Effector memory CD8-positive, alpha-beta T cell (primary cell): ENCODE results near the gene SLC30A9.

Source experiments
- ATAC-seq: fragments of 150-1000 bp; cut with Tn5 transposase; replicated peaks from 2 replicates; pipeline ENCODE4 v1.10.0; 2021; ENCODE audit warnings: mild to moderate bottlenecking, moderate library complexity
- DNase-seq, 3 experiments: peaks; one replicate each; pipeline ENCODE4 v3.0.0; 2021
- H3K27ac Mint-ChIP-seq, 2 donors: one replicate each; pipeline ENCODE4 v1.8.0; 2022; ENCODE audit warnings: mild to moderate bottlenecking in 2 of 2, mixed read lengths in 2 of 2, moderate library complexity in 2 of 2
- H3K27me3 Mint-ChIP-seq, 2 donors: one replicate each; pipeline ENCODE4 v1.8.0; 2022; ENCODE audit warnings: mixed read lengths in 2 of 2
- H3K36me3 Mint-ChIP-seq: one replicate; pipeline ENCODE4 v1.8.0; 2022; ENCODE audit warnings: mild to moderate bottlenecking, moderate library complexity, mixed read lengths; ENCODE audit not compliant: insufficient read depth
- H3K4me1 Mint-ChIP-seq, 2 donors: one replicate each; pipeline ENCODE4 v1.8.0; 2022; ENCODE audit warnings: low read depth in 2 of 2, mixed read lengths in 2 of 2
- H3K4me3 Mint-ChIP-seq, 2 donors: one replicate each; pipeline ENCODE4 v1.8.0; 2022; ENCODE audit warnings: mild to moderate bottlenecking in 2 of 2, mixed read lengths in 2 of 2, moderate library complexity in 2 of 2
- H3K9me3 Mint-ChIP-seq, 2 donors: one replicate each; pipeline ENCODE4 v1.8.0; 2022; ENCODE audit warnings: mixed read lengths in 2 of 2

Gene SLC30A9

DNA sequence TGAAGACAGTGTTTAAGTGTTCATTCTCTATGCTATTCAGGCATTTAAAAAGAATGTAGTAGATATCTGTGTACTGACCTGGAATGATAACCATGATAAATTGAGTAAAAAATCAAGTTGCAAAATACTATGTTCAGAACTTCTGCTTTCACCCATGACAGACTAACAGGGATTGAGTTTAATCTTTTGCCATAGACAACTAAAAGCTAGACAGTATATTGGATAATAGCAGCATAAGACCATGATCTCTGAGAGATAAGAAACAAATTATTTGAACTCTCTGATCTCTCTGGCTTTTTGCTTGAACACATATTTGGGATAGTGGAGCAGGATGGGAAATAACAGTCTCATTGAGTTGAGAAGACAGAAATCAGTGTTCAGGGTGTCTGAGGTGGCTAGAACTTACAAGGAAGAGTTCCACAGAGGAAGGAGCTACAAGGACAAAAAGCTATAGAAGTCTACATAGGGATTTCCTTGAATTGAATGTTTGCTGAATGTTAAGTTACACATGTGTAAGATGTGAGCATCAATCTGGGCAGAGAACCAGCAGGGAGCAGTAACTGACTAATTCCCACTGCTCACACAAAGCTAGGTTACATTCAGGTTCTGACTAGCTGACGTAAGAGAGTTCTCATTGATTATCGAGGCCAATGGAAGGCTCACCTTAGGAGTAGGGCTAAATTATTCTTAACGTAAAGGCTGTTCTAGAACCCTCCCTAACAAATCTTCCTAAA is 60.4 kb downstream of the SLC30A9 start:
- Mint-ChIP-seq H3K27me3 (no peaks in the 10 kb centered on the region), H3K27ac (peak overlapping the region in 1 of 2 donors; percentile 15), H3K4me1 (peaks cover 1 to 3% of the 10 kb centered on the region in 2 donors), H3K4me3 (no peak overlapping the region), H3K9me3 (no peaks in the 10 kb centered on the region), H3K36me3 (peaks cover 28% of the 10 kb centered on the region)
- DNase-seq (no peak), ATAC-seq (no peak)

DNA sequence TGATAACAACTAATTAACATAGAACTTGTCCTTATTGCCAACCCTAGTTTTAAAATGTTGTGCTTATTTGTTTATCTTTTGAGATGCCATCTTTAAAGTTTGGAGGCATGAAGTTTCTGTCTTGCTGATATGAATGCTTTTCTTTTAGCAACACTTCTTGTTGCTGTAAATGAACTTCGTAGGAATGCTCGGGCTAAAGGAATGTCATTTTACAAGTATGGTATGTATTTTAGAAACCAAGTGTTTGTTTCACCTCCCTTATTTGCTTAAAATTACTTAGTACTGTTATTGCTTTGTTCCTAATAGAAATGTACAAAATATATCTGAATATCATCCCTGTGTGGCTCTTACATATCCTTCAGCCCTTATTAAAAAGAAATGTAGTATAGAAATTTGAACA is 76.1 kb downstream of the SLC30A9 start:
- no peaks in the 10 kb centered on the region for H3K4me1 Mint-ChIP-seq
- no peak for ATAC-seq
- no peak for DNase-seq
- H3K27ac Mint-ChIP-seq: no peak overlapping the region
- H3K27me3 Mint-ChIP-seq: no peaks in the 10 kb centered on the region
- no peaks in the 10 kb centered on the region for H3K9me3 Mint-ChIP-seq
- H3K4me3 Mint-ChIP-seq: no peak overlapping the region
- peaks cover 29% of the 10 kb centered on the region for H3K36me3 Mint-ChIP-seq

DNA sequence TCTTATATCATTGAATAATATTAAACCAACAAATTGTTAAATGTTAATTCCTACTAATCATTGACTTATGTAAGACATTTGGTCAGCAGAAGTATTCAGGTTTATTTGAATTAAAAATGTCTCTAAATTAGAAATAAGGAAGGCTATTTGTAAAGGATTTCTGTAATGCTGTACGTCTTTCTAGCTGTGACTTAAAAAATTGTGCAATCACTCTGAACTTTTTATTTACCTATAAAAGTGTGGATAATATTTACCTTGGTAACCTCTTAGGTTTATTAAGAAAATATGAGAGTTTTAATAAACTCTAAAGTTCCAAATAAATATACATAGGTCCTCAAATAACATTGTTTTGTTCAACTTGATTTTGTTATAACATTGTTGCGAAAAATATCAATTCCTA is 76.9 kb downstream of the SLC30A9 start:
- Mint-ChIP-seq H3K4me3 (no peak overlapping the region), H3K4me1 (no peaks in the 10 kb centered on the region), H3K27me3 (no peaks in the 10 kb centered on the region), H3K36me3 (peaks cover 27% of the 10 kb centered on the region), H3K9me3 (no peaks in the 10 kb centered on the region), H3K27ac (no peak overlapping the region)
- no peak for ATAC-seq
- DNase-seq: no peak

DNA sequence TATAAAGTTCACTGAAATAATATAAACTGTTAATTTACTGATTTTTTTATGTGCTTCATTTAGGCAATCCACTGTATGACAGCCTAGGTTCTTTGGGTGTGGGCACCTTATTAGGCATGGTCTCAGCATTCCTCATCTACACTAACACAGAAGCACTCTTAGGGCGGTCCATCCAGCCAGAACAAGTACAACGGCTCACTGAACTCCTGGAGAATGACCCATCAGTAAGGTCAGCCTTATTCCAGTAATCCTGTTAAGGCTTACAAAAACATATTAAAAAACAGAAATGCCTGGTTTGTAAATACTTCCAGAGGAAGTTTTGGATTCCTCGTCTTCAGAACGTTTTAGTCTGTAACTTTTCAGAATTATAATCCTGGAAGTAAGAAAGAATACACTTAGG is 80.1 kb downstream of the SLC30A9 start:
- no peak overlapping the region for H3K4me3 Mint-ChIP-seq
- H3K4me1 Mint-ChIP-seq: no peaks in the 10 kb centered on the region
- H3K36me3 Mint-ChIP-seq: peaks cover 27% of the 10 kb centered on the region
- no peaks in the 10 kb centered on the region for H3K9me3 Mint-ChIP-seq
- no peaks in the 10 kb centered on the region for H3K27me3 Mint-ChIP-seq
- no peak overlapping the region for H3K27ac Mint-ChIP-seq
- DNase-seq (no peak), ATAC-seq (no peak)

DNA sequence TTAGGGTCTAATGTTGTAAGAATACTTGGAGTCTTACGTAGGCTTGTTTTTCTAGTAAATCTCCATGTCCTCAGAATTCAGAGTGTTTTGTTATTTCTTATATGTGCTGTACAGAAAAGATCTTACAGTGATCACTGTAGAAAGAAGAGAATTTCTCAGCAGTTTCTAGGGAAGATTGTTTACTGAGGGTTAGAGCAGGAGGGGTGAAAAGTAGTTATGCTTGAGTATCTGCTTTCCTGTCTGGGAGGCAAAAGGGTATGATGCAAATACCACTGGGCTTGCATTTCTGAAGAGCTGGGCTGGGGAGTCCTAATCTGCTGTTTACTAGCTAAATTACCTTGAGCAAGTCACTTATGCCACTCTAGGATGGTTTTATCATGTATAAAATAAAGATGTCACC is 84.0 kb downstream of the SLC30A9 start:
- Mint-ChIP-seq H3K4me3 (no peak overlapping the region), H3K27ac (no peak overlapping the region), H3K4me1 (no peaks in the 10 kb centered on the region), H3K36me3 (peaks cover 27% of the 10 kb centered on the region), H3K9me3 (no peaks in the 10 kb centered on the region), H3K27me3 (no peaks in the 10 kb centered on the region)
- no peak for ATAC-seq
- DNase-seq: no peak

DNA sequence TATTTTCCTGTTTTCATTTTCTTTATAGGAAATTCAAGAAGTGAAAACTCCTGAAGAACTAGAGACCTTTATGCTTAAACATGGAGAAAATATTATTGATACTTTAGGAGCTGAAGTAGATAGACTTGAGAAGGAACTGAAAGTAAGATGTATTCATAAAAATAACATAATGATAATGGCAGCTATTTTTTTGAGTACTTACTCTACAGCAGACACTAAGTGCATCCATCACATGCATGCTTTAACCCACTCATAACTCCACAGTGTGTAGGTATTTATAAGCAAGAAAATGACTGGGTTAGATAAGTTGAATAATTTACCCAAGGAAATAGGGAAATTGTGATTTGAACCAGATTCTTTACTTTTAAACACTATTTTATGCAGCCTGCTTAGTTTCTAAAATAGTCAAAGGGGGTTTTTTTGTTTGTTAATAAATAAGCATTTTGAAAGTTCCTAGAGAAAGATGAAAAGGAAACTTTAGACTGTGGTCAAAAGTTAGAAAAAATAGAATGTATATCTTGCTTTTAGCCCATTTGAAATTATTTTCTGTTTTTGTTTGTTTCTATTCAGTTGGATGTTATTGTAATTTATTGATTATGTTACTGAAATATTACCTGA is 88.0 kb downstream of the SLC30A9 start:
- H3K27ac Mint-ChIP-seq: no peak overlapping the region
- H3K9me3 Mint-ChIP-seq: no peaks in the 10 kb centered on the region
- H3K36me3 Mint-ChIP-seq: peaks cover 25% of the 10 kb centered on the region

DNA sequence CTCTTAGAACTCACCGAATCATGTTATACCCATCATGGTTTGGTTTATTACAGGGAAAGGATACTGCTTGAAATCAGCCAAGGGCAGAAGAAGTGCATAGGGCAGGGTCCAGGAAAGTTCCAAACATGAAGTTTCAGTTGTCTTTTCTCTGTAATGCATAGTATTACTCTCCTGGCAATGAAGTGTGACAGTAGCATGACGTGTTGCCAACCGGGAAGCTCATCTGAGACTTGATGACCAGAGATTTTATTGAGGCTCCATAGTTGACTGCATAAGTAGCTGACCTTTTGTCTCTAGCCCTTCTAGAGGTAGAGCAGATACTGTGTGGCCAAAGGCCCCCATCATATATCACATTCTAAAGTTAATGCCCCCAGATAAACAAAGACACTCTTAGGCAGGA is 90.0 kb downstream of the SLC30A9 start:
- H3K36me3 Mint-ChIP-seq: peaks cover 23% of the 10 kb centered on the region
- no peaks in the 10 kb centered on the region for H3K27me3 Mint-ChIP-seq
- H3K9me3 Mint-ChIP-seq: no peaks in the 10 kb centered on the region
- H3K27ac Mint-ChIP-seq: no peak overlapping the region
- DNase-seq (no peak), ATAC-seq (no peak)
- H3K4me3 Mint-ChIP-seq: no peak overlapping the region
- H3K4me1 Mint-ChIP-seq: no peaks in the 10 kb centered on the region

More for the DNA sequence above, 88.0 kb downstream of the SLC30A9 start:
- Mint-ChIP-seq H3K4me1 (no peaks in the 10 kb centered on the region), H3K27me3 (no peaks in the 10 kb centered on the region), H3K4me3 (no peak overlapping the region)
- DNase-seq (no peak), ATAC-seq (no peak)

DNA sequence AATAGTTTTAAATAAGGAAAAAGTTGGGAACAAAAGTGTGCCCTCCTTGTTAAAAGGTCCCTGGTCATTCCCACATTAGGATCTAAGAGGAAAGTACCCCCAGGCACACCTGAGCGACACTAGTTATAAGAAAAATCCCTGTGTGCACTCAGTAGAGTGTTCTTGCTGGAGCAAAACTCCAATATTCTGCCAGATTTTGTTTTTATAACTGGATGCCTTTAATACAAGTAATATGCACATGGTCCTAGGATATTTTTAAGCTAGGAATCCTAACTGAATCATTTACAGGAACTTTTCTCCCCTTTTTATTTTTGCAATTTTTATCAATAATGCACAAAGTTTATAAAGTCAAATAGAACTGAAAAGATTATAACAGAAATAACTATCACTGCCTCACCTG is 93.5 kb downstream of the SLC30A9 start:
- no peak for ATAC-seq
- H3K4me3 Mint-ChIP-seq: no peak overlapping the region
- no peak overlapping the region for H3K27ac Mint-ChIP-seq
- H3K9me3 Mint-ChIP-seq: no peaks in the 10 kb centered on the region
- H3K36me3 Mint-ChIP-seq: peaks cover 16% of the 10 kb centered on the region
- no peaks in the 10 kb centered on the region for H3K27me3 Mint-ChIP-seq
- no peaks in the 10 kb centered on the region for H3K4me1 Mint-ChIP-seq
- no peak for DNase-seq

DNA sequence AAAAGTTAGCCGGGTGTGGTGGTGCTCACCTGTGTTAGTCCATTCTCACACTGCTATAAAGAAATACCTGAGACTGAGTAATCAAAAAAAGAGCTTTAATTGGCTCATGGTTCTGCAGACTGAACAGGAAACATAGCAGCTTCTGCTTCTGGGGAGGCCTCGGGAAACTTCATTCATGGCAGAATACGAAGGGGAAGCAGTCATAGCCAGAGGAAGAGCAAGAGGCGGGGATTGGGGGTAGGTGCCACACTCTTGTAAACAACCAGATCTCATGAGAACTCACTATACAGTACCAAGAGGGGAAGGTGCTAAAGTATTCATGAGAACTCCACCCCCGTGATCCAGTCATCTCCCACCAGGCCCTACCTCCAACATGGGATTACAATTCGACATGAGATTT is 98.1 kb downstream of the SLC30A9 start:
- H3K4me3 Mint-ChIP-seq: no peak overlapping the region
- no peaks in the 10 kb centered on the region for H3K27me3 Mint-ChIP-seq
- no peaks in the 10 kb centered on the region for H3K9me3 Mint-ChIP-seq
- ATAC-seq (no peak), DNase-seq (no peak)
- peaks cover 3% of the 10 kb centered on the region for H3K36me3 Mint-ChIP-seq
- no peak overlapping the region for H3K27ac Mint-ChIP-seq
- H3K4me1 Mint-ChIP-seq: no peaks in the 10 kb centered on the region

DNA sequence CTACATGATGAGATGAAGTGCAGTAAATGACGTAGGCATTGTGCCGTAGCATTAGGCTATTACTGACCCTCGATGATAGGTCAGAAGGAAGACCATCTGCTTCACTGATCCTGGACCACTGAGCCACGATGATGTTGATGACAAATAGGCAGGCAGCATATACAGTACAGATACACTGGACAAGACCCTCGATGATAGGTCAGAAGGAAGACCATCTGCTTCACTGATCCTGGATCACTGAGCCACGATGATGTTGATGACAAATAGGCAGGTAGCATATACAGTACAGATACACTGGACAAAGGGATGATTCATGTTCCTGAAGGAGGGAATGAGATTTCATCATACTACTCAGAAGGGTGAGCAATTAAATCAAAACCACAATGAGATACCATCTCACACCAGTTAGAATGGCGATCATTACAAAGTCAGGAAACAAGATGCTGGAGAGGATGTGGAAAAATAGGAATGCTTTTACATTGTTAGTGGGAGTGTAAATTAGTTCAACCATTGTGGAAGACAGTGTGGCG is 111.2 kb downstream of the SLC30A9 start:
- Mint-ChIP-seq H3K4me3 (no peak overlapping the region), H3K27ac (no peak overlapping the region), H3K9me3 (peaks cover 0 to 3% of the 10 kb centered on the region in 2 donors), H3K4me1 (no peaks in the 10 kb centered on the region), H3K27me3 (peaks cover 8 to 10% of the 10 kb centered on the region in 2 donors), H3K36me3 (no peaks in the 10 kb centered on the region)
- DNase-seq (no peak), ATAC-seq (no peak)

DNA sequence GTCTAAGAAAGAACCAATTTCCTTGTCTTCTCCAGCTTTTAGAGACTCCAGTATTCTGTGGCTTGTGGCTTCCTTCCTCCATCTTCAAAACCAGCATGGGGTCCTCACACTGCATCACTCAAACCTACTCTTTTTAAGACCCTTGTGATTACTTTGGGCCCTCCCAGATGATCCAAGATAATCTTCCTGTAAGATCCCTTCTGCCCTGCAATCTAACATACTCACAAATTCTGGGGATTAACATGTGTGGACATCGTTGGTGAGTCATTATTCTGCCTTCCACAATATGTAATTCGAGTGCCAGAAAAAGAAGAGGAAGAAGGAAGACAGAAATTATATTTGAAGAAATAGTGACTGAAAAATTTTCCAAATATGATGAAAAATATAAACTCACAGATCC is 114.2 kb downstream of the SLC30A9 start:
- Mint-ChIP-seq H3K27me3 (peaks cover 16 to 19% of the 10 kb centered on the region in 2 donors), H3K4me1 (no peaks in the 10 kb centered on the region), H3K27ac (no peak overlapping the region), H3K9me3 (peaks cover 0 to 3% of the 10 kb centered on the region in 2 donors), H3K36me3 (no peaks in the 10 kb centered on the region), H3K4me3 (no peak overlapping the region)
- no peak for ATAC-seq
- DNase-seq: no peak

DNA sequence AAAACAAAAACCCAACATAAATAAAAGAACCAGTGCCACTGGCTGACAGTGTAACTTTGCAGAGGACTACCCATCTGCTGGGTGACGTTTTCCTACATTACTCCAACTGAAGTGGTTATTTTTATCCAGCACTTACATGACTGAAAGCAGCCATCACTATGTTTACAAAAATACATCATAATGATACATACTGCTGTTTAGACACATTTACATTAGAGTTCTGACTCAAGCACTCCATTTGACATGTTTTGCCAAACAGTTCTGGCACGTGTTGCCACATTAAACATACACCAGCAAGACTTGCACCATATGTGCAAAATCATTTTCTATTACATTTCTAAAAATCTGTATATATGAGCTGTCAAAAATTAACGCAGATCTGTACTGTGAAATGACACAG is 122.5 kb downstream of the SLC30A9 start:
- ATAC-seq (no peak), DNase-seq (no peak)
- H3K27me3 Mint-ChIP-seq: peaks cover 50 to 68% of the 10 kb centered on the region in 2 donors
- H3K36me3 Mint-ChIP-seq: no peaks in the 10 kb centered on the region
- H3K4me1 Mint-ChIP-seq: no peaks in the 10 kb centered on the region
- no peak overlapping the region for H3K4me3 Mint-ChIP-seq
- no peaks in the 10 kb centered on the region for H3K9me3 Mint-ChIP-seq
- no peak overlapping the region for H3K27ac Mint-ChIP-seq

DNA sequence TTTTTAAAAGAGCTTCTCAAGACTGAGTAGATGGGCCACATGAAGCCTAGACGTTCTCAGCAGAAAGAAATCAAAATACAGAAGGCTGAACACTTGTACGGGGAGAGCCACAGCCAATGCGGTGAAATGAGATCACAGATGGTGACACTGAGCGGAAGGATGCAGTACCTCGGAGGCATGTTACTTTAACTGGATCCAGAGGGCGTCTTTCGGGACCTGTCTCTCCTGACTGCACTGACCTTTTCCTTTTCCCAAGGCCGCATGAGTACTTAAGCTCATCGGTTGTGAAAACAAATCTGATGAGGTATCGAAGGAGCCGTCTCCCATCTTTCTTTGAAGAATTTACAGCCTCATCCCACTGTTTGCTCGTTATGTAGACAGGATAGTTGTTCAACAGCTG is 129.6 kb downstream of the SLC30A9 start:
- no peak for DNase-seq
- Mint-ChIP-seq H3K36me3 (no peaks in the 10 kb centered on the region), H3K4me1 (no peaks in the 10 kb centered on the region), H3K27me3 (peaks cover 31 to 44% of the 10 kb centered on the region in 2 donors), H3K4me3 (no peak overlapping the region), H3K27ac (no peak overlapping the region), H3K9me3 (peaks cover 0 to 1% of the 10 kb centered on the region in 2 donors)
- no peak for ATAC-seq

DNA sequence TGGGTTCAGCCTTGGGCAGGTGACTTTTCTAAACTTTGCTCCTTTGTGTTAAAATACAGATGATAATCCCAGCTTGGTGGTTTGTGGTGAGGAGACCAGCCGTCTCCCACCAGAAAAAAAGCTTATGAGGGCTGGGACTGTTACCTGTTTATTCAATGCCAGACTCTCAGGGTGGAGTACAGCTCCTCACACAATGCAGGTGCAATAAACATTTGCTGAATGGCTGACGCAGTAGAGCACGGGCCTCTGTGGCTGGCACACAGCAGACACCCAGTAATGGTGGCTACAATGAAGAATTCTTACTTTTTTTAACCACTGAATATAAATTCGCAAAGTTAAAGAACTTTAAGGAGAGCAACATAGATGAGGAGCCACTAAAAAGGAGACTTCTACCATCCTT is 131.9 kb downstream of the SLC30A9 start:
- no peak overlapping the region for H3K27ac Mint-ChIP-seq
- H3K4me1 Mint-ChIP-seq: no peaks in the 10 kb centered on the region
- no peak overlapping the region for H3K4me3 Mint-ChIP-seq

More for the DNA sequence above, 131.9 kb downstream of the SLC30A9 start:
- DNase-seq (no peak), ATAC-seq (no peak)
- Mint-ChIP-seq H3K36me3 (no peaks in the 10 kb centered on the region), H3K27me3 (peaks cover 29% of the 10 kb centered on the region in 2 donors), H3K9me3 (peaks cover 0 to 1% of the 10 kb centered on the region in 2 donors)
